NCI-H2227 (cell line): ENCODE results near the gene SH3RF3.

ENCODE experiments used
- DNase-seq: peaks from one replicate; lab custom pipeline; 2025; ENCODE audit not compliant: unreplicated experiment; lab: John Stamatoyannopoulos, UW

SH3RF3 gene

GRCh38 chr2:109300582-109300981 is 171.6 kb downstream of the SH3RF3 start:
- DNase-seq: no peak

- no peak for DNase-seq
Observed at GRCh38 chr2:109301746-109302145, 172.7 kb downstream of the SH3RF3 start.

- no peak for DNase-seq
Observed at GRCh38 chr2:109302319-109302718, 173.3 kb downstream of the SH3RF3 start.

DNA sequence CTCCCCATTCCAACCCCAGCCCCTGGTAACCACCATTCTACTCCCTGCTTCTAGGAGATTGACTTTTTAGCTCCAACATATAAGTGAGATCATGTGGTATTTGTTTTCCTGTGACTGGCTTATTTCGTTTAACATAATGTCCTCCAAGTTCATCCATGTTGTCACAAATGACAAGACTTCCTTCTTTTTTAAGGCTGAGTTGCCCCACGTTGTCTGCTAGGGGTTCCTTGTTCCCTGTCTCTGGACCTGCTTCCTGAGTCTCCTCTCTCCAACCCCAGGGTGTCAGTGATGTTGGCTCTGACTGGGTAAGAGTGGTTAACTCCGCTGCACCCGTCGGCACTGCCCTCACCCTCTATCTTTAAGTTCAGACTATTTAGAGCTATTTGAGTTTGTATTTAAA is 175.2 kb downstream of the SH3RF3 start:
- DNase-seq: no peak

DNA sequence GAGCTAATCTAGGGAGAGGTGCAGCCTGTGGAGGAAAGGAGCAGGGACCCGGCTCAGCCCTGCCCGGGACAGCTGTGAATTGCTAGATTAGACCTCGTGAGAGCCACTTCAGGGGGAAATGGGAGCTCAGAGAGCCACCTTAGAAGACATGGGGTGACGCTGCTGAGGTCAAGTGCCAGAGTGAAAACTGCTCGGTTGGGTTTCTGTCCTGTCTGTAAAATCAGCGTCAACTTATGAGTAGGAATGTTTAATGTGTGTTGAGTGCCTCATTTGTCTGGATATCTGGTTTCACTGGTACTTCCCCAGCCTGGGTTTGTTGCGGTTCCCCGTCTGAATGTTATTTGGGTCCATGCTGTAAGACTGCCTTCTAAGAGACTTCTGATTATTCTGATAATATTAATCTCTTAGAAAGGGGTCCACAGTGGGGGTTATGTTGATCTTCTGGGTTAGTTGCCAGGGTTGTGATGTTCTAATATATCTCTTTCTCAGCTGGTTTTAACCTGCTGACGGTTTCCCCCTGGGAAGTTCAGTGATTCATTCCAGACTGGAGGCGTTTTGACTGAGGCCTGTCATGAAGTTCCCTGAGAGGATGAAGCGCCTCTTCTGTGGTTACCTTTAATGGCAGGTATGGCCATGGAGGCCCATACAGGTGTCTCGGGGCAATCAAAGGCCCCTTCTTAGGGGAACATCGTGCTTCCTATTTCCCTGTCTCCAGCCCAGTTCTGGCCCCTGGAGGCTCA is 175.9 kb downstream of the SH3RF3 start:
- no peak for DNase-seq

- DNase-seq: no peak
Observed at GRCh38 chr2:109305490-109306167, 176.6 kb downstream of the SH3RF3 start.

- DNase-seq: no peak
Observed at GRCh38 chr2:109306190-109306589, 177.2 kb downstream of the SH3RF3 start.

DNA sequence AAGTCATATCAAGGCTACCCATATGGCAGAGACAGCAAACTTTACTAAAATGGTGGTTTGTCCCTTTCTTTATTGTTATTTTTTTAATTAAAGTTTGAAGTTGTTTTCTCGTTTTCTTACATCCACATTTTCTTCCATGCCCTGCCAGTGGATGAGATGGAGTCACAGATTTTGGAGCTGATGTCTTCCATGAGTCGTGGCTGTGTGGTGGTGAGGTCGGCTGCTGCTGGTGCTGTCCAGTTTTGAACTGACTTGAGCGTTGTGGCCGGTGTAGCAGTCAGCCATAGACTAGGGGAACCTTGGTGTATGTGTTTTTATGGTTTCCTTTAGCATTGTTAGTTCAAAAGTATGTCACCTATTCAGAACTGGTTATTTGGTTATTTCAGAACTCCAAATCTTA is 182.8 kb downstream of the SH3RF3 start:
- DNase-seq: no peak

DNA sequence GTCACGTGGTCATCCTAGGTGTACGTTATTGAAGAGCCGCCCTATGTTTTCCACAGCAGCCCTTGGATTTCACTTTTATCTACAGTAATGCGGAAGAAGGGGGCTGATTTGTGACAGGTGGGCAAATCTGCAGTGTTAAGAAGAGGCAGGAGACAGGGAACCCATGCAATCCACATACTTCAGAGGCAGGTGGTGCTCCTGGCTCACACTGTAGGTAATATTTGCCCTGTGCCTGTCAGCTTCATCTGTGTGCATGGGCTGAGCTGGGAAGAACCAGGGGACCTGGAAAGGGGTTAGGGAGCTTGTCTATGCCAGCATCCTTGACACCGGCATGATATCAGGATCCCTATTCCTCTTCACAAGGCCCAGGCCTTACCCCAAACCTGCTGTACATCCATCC is 183.9 kb downstream of the SH3RF3 start:
- no peak for DNase-seq

GRCh38 chr2:109313343-109313742 is 184.3 kb downstream of the SH3RF3 start:
- DNase-seq: no peak

DNA sequence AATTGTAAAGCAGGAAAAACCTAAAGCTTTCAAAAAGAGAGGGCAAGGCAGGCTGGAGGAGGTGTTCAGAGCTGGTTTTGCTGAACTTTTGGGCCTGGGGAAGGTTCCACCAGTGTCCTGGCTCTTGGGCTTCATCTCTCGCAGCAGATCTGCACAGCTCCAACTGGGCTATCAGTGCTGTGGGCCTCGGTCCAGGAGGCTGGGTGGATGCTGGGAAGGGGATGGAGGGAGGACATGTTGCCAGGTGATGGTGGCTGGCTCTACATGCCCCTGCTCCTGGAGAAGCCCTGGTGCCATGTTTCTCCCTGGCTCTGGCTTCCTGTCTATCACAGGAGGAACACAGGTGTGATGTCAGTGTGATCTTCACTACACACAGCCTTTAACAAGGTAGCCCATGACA is 187.1 kb downstream of the SH3RF3 start:
- DNase-seq: no peak

DNA sequence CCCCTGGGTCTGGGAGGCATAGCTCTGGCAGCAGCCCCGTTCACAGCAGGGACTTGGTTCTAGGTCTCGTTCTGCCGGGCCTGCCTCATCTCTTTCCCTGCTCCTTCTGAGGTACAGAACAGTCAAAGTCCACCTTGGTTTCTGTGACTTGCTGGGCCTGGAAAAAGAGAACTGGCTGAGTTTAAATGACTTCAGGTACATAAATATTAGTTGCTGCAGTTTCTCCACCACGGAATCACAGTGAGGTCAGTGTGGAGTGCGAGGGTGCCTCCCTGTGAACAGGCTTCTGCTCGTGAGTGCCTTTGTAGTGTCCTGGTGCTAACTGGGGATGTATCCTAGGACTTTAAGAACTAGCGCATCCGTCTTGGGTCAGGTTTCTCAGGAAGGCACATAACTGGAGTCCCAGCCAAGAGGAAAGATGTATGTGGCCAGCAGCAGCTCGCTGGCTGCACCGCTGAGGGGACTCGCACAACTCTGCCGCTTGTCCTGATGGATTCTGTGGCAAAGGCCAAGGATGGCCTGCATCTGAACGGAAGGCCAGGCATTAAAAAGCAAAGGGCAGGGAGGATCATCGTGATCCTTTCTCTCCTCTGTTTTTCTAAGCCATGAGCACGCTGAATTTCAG is 188.6 kb downstream of the SH3RF3 start:
- DNase-seq: no peak

- DNase-seq: no peak
Observed at GRCh38 chr2:109318150-109318948, 189.3 kb downstream of the SH3RF3 start.

DNA sequence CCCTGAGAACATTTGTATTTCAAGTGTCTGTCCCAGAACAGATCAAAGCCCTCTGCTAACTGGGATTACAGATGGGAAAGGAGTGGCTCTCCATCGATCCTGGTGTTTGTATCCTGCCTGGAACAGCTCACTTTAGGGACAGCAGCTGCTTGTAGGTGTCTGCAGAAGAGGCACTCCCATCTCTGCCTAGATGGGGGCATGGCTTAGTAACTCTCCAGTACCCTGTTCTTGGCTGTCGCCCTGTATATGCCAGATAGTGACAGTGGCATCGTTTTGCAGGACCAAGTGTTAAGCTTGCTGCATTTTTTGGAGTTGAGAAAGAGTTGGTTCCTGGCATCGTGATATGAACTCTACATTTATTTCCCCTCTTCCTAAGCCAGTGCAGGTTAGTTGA is 189.9 kb downstream of the SH3RF3 start:
- DNase-seq: no peak

- no peak for DNase-seq
Observed at GRCh38 chr2:109320195-109320922, 191.4 kb downstream of the SH3RF3 start.

GRCh38 chr2:109321570-109321969 is 192.6 kb downstream of the SH3RF3 start:
- no peak for DNase-seq

DNA sequence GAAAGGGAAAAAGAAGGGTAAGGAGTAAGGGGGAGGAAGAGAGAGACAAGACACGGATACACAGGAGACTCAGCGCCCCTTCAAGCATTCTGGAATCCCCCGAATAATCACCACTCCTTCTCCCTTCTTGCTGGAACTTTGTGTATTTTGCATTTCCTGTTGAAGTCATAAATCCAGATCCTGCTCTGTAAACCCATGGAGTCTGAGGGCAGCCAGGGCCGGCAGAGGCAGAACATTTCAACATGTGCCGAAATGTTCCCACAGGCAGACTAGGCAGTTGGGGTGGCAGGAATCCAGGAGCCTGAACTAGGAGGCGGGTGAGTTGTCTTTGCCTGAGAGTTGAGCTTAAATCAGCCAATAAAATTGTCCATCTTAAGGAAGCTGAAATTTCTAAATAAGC is 193.1 kb downstream of the SH3RF3 start:
- no peak for DNase-seq

- DNase-seq: no peak
Observed at GRCh38 chr2:109322641-109323040, 193.6 kb downstream of the SH3RF3 start.

- no peak for DNase-seq
Observed at GRCh38 chr2:109324861-109325260, 195.9 kb downstream of the SH3RF3 start.

- no peak for DNase-seq
Observed at GRCh38 chr2:109325570-109325969, 196.6 kb downstream of the SH3RF3 start.

DNA sequence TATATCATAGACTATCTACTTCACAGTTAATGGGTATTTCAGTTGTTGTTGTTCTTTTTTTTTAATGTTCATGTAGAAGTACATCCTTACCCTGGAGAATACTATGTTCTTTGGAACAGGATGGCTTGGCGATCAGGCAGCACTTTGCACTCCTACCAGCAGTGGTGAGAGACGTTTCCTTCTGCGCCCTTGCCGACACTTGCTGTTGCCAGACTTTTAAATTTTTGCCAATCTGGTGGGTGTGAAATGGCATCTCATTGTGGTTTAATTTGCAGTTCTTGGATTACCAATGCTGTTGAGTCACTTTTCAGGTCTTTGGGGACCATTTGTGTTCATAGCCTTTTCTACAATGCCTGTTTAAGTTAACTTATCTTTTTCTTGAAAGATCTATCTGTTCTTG is 197.3 kb downstream of the SH3RF3 start:
- DNase-seq: no peak
